Stomach (tissue), 4 donors: ENCODE results near the gene FOXP2.

ENCODE experiments used
- CTCF ChIP-seq, 7 experiments: fragments of 450-650 bp in 4 of 7; fragments of 200-600 bp in 3 of 7; sonication (generic) in 3 of 7; IDR thresholded peaks; one replicate each; pipeline ENCODE4 v1.5.1; 2016 to 2019; ENCODE audit warnings: antibody characterized with exemption in 7 of 7, control low read depth in 2 of 7, mild to moderate bottlenecking in 1 of 7
- EP300 ChIP-seq: sonication (generic); formaldehyde crosslinking; IDR thresholded peaks from one replicate; pipeline ENCODE4 v1.6.1; 2017; ENCODE audit warnings: antibody characterized with exemption
- POLR2A ChIP-seq, 4 donors: fragments of 450-650 bp; IDR thresholded peaks; one replicate each; pipeline ENCODE4 v1.6.1; 2016; ENCODE audit warnings: antibody characterized with exemption in 4 of 4, control low read depth in 2 of 4, mild to moderate bottlenecking in 1 of 4, moderate library complexity in 1 of 4
- POLR2AphosphoS5 ChIP-seq, 3 donors: sonication (generic); formaldehyde crosslinking; IDR thresholded peaks; one replicate each; pipeline ENCODE4 v1.6.1; 2016; ENCODE audit warnings: antibody characterized with exemption in 3 of 3

- TF ChIP-seq CTCF (IDR thresholded peaks at IDR 0.05) (no peak), POLR2AphosphoS5 (IDR thresholded peaks at IDR 0.05) (no peak), POLR2A (IDR thresholded peaks at IDR 0.05) (no peak), EP300 (no peak)
Observed at GRCh38 chr7:114409750-114410149, 4.9 kb upstream of the FOXP2 start.
